Hindlimb muscle (tissue), 1 donor: ENCODE results near the gene TMEM81. TPM values are rescaled to one million over a fixed set of nuclear protein-coding genes. Genes with fewer than 3 reads are reported as not detected.

ENCODE experiments used
- polyA plus RNA-seq: library from polyadenylated mRNA; unstranded; fragments of 120-200 nt; gene quantifications from one replicate; pipeline ENCODE4 v1.2.1, GENCODE V29; 2013; ENCODE audit not compliant: insufficient read length

The TMEM81 gene
- polyA plus RNA-seq, 1 donor, result 1.7 TPM

Other genes with a start within 250 kb of the TMEM81 start
- gene NFASC, start 213.6 kb downstream of the TMEM81 start, polyA plus RNA-seq, result 1.8 TPM
- gene CNTN2, start 41.2 kb downstream of the TMEM81 start, polyA plus RNA-seq, result 0.72 TPM
- gene RBBP5, start 37.5 kb upstream of the TMEM81 start, polyA plus RNA-seq, result 10.9 TPM
- 7.4 TPM for gene DSTYK, start 127.2 kb upstream of the TMEM81 start, polyA plus RNA-seq
- 11.8 TPM for gene TMCC2, start 143.5 kb upstream of the TMEM81 start, polyA plus RNA-seq
- 0.71 TPM for gene NUAK2, start 237.3 kb upstream of the TMEM81 start, polyA plus RNA-seq